ENCODE results near the gene PAFAH1B1.

DNA sequence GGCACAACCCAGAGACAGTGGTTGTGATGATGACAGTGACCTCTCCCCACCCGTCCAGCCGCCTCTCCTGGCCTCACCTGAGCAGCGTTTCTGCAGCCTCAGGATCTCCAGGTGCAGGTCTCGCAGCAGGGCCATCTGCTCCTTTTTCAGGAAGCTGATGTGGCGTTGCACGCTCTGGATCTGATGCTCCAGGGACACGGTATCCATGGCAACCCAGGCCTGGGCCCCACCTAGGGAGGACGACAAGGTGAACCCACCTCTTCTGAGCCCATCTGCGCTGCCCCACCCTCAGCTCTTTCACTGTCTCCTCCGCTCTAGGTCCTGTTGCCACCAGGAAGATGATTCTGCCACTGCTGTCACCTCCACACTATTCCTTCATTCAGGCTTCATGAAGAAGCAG lies 141.5 kb downstream of the PAFAH1B1 start:
- TF ChIP-seq, protein P1, sequence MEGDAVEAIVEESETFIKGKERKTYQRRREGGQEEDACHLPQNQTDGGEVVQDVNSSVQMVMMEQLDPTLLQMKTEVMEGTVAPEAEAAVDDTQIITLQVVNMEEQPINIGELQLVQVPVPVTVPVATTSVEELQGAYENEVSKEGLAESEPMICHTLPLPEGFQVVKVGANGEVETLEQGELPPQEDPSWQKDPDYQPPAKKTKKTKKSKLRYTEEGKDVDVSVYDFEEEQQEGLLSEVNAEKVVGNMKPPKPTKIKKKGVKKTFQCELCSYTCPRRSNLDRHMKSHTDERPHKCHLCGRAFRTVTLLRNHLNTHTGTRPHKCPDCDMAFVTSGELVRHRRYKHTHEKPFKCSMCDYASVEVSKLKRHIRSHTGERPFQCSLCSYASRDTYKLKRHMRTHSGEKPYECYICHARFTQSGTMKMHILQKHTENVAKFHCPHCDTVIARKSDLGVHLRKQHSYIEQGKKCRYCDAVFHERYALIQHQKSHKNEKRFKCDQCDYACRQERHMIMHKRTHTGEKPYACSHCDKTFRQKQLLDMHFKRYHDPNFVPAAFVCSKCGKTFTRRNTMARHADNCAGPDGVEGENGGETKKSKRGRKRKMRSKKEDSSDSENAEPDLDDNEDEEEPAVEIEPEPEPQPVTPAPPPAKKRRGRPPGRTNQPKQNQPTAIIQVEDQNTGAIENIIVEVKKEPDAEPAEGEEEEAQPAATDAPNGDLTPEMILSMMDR (IDR thresholded peaks at IDR 0.05), result no peak
- TF ChIP-seq POLR2A (IDR thresholded peaks at IDR 0.05), result no peak

All from heart left ventricle (tissue), 13 donors.